Activated T-helper 1 cell treated with anti-CD3 and anti-CD28 coated beads, Interleukin-12 subunit alpha, Interleukin-12 subunit beta, Interleukin-2, Interleukin-4 antibody, amounts not matched to agents 30 ng/mL and 10 ng/mL and 1 ng/mL, durations not matched to agents 14 hours and 24 hours and 36 hours (primary cell): ENCODE measurements around the gene SPRED1. TPM values are rescaled to one million over a fixed set of nuclear protein-coding genes. Genes with fewer than 3 reads are reported as not detected.

Experiments used
- DNase-seq: peaks from one replicate; pipeline ENCODE4 v3.0.0; 2021; ENCODE audit warnings: low spot score
- H3K27ac Mint-ChIP-seq: one replicate; pipeline ENCODE4 v1.8.0; 2021; ENCODE audit warnings: mild to moderate bottlenecking, mixed read lengths
- H3K27me3 Mint-ChIP-seq: one replicate; pipeline ENCODE4 v1.8.0; 2022; ENCODE audit warnings: mild to moderate bottlenecking, moderate library complexity, mixed read lengths; ENCODE audit not compliant: insufficient read depth
- H3K36me3 Mint-ChIP-seq: one replicate; pipeline ENCODE4 v1.8.0; 2021; ENCODE audit warnings: low read depth, mixed read lengths
- H3K4me1 Mint-ChIP-seq: one replicate; pipeline ENCODE4 v1.8.0; 2021; ENCODE audit warnings: low read depth, mixed read lengths
- H3K4me3 Mint-ChIP-seq: one replicate; pipeline ENCODE4 v1.8.0; 2021; ENCODE audit warnings: mild to moderate bottlenecking, moderate library complexity, mixed read lengths
- H3K9me3 Mint-ChIP-seq: one replicate; pipeline ENCODE4 v1.8.0; 2021; ENCODE audit warnings: mixed read lengths
- intact Hi-C: fragments of 100-400 bp; cut with micrococcal nuclease; formaldehyde crosslinking; loops from one replicate; pipeline ENCODE4 v1.15.1; 2024
- total RNA-seq: library from RNA; stranded (reverse); gene quantifications from 2 replicates; pipeline ENCODE4 v1.2.3, GENCODE V29; 2022

Gene SPRED1
- total RNA-seq, 1 donor from 2014 or later = 0.49 TPM

- Mint-ChIP-seq H3K4me1 (no peaks in the 10 kb centered on the region), H3K4me3 (no peak overlapping the region), H3K36me3 (no peaks in the 10 kb centered on the region), H3K27me3 (peaks cover 31% of the 10 kb centered on the region), H3K27ac (no peak overlapping the region), H3K9me3 (no peaks in the 10 kb centered on the region)
- intact Hi-C loops = loop anchor here (2.0 kb wide), 1 partner anchor 388 kb away; no protein-coding TSS in a partner anchor
- no peak for DNase-seq
These were observed 138.6 kb downstream of the SPRED1 start for GRCh38 chr15:38391191-38391590.

DNA sequence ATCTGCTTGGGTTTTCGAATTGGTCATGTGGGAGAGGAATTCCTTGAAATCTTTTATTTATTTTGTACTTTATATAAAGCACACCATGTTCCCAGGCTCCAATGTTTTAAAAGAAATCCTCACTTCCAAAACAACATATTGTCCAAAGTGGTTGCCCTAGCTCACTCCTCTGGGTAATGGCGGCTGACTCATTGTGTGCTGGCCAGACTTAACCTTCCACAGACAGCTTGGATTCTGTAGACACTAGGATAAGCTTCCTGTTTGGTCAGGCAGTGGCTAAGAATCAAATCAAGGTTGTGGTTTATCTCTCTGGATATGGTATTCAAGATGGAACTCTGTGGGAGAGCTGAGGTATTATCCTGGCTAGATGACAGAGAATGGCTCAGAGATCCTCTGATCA, 145.5 kb downstream of the SPRED1 start:
- H3K4me1 Mint-ChIP-seq = no peaks in the 10 kb centered on the region
- H3K4me3 Mint-ChIP-seq = no peak overlapping the region
- no peak for DNase-seq
- H3K27me3 Mint-ChIP-seq = peaks cover 31% of the 10 kb centered on the region
- H3K27ac Mint-ChIP-seq = no peak overlapping the region
- H3K9me3 Mint-ChIP-seq = no peaks in the 10 kb centered on the region
- H3K36me3 Mint-ChIP-seq = no peaks in the 10 kb centered on the region
- intact Hi-C loops = no loop called here

- Mint-ChIP-seq H3K27me3 (peaks cover 22% of the 10 kb centered on the region), H3K36me3 (no peaks in the 10 kb centered on the region), H3K9me3 (no peaks in the 10 kb centered on the region), H3K27ac (no peak overlapping the region), H3K4me3 (no peak overlapping the region), H3K4me1 (no peaks in the 10 kb centered on the region)
- intact Hi-C loops = no loop called here
- DNase-seq = no peak
These were observed 148.5 kb downstream of the SPRED1 start for GRCh38 chr15:38401106-38401505.

GRCh38 chr15:38401701-38402100, 149.1 kb downstream of the SPRED1 start:
- Mint-ChIP-seq H3K27ac (no peak overlapping the region), H3K4me3 (no peak overlapping the region), H3K27me3 (peaks cover 20% of the 10 kb centered on the region), H3K9me3 (no peaks in the 10 kb centered on the region), H3K4me1 (no peaks in the 10 kb centered on the region), H3K36me3 (no peaks in the 10 kb centered on the region)
- intact Hi-C loops = no loop called here
- DNase-seq = no peak

GRCh38 chr15:38406436-38406835, 153.8 kb downstream of the SPRED1 start:
- H3K4me3 Mint-ChIP-seq = no peak overlapping the region
- intact Hi-C loops = no loop called here
- H3K36me3 Mint-ChIP-seq = no peaks in the 10 kb centered on the region
- no peaks in the 10 kb centered on the region for H3K4me1 Mint-ChIP-seq
- H3K27me3 Mint-ChIP-seq = peaks cover 17% of the 10 kb centered on the region
- H3K27ac Mint-ChIP-seq = no peak overlapping the region
- no peaks in the 10 kb centered on the region for H3K9me3 Mint-ChIP-seq
- no peak for DNase-seq

Other genes starting within 250 kb of the SPRED1 start
- 64.4 and 66.9 TPM in 2 replicates for gene FAM98B, start 201.3 kb downstream of the SPRED1 start, total RNA-seq